GM20431 (cell line): Measurements from ENCODE around the gene SLC22A6.

Experiments
- in situ Hi-C: fragments of 300-500 bp; cut with MseI, MboI; formaldehyde crosslinking; loops from one replicate; pipeline ENCODE4 v1.15.0; 2020; ENCODE audit warnings: low sequenced_read_pairs; ENCODE audit not compliant: unreplicated experiment

SLC22A6 gene

GRCh38 chr11:62934496-62934785 lies 50.3 kb downstream of the SLC22A6 start:
- in situ Hi-C loops, result no loop called here

DNA sequence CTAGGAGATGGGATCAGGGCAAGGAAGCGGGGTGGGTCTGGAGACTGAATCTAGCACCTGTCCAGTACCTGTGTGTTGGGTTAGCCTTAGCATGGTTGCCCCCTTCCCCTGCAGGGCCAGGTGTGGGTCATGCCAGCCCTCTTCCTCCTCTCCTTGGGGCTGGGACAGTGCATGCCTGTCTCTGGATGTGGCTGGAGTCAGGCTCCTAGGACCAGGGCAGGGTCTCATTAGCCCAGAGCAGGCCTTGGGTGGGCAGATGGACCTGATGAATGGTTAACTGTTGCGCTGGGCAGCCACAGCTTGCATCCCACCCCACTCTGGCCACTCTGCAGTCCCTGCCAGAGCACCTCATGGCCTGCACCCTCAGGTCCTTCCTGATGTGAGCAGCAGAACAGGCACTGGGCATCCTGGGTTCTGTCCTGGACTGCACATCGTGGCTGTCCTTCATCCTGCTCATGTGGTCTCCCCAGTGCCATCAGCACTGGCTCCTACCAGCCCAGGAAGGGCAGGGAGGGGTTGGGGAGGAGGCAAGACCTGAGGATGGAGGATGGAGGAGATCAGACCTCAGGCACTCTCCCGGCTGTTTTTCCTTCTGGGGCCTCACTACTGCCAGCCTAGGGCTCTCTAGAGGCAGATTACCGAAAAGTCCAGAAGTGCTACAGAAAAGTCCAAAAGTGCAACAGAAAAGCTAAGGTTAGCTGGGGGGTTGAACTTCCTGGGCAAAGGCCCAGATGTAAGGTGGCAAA lies 50.8 kb downstream of the SLC22A6 start:
- in situ Hi-C loops, result no loop called here

- in situ Hi-C loops, result no loop called here
These were observed 51.5 kb downstream of the SLC22A6 start for GRCh38 chr11:62933285-62933684.

- in situ Hi-C loops, result no loop called here
These were observed 53.1 kb downstream of the SLC22A6 start for GRCh38 chr11:62931499-62932278.

- in situ Hi-C loops, result no loop called here
These were observed 54.1 kb downstream of the SLC22A6 start for GRCh38 chr11:62930666-62931065.

DNA sequence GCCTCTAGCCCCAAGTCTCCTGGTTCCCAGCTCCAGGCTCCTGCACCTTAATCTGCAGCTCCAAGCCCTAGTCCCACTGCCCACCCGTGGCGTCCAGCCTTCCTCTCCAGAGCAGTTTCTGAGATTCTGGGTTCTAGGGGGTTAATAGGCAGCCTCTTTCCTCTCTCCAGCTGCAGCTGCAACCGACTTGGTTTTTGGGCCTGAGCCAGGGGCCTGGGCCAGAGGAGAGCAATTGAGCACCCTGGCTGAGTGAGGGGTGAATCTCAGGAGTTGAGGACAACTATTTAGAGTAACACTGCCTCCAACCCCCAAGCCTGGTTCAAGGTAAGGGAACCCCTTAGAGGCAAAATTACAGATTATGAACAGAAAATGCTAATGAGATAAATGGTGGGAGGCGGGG lies 54.6 kb downstream of the SLC22A6 start:
- in situ Hi-C loops, result no loop called here

GRCh38 chr11:62928011-62928410 lies 56.8 kb downstream of the SLC22A6 start:
- in situ Hi-C loops, result no loop called here

GRCh38 chr11:62926680-62927455 lies 57.9 kb downstream of the SLC22A6 start:
- in situ Hi-C loops, result no loop called here
